ENCODE data around the gene PITX2.

Gene PITX2

GRCh38 chr4:110631584-110632505 is 9.0 kb upstream of the PITX2 start:
- DNase-seq (ENCODE audit: insufficient read length, low spot score): peak; percentile 62
- FAIRE-seq: no peak
- peak; percentile 85 for TF ChIP-seq CTCF (IDR thresholded peaks at IDR 0.05; ENCODE audit: insufficient read depth, missing control alignments)

GRCh38 chr4:110630688-110631402 is 8.0 kb upstream of the PITX2 start:
- FAIRE-seq (no peak), DNase-seq (ENCODE audit: insufficient read length, low spot score) (no peak)
- TF ChIP-seq CTCF (IDR thresholded peaks at IDR 0.05; ENCODE audit: insufficient read depth, missing control alignments): no peak

GRCh38 chr4:110629780-110630687 is 7.2 kb upstream of the PITX2 start:
- no peak for TF ChIP-seq CTCF (IDR thresholded peaks at IDR 0.05; ENCODE audit: insufficient read depth, missing control alignments)
- FAIRE-seq (no peak), DNase-seq (ENCODE audit: insufficient read length, low spot score) (no peak)

- FAIRE-seq: no peak
- no peak for DNase-seq (ENCODE audit: insufficient read length, low spot score)
- TF ChIP-seq CTCF (IDR thresholded peaks at IDR 0.05; ENCODE audit: insufficient read depth, missing control alignments): no peak
Observed at GRCh38 chr4:110629214-110629754, 6.4 kb upstream of the PITX2 start.

GRCh38 chr4:110628663-110629213 is 5.9 kb upstream of the PITX2 start:
- FAIRE-seq (no peak), DNase-seq (ENCODE audit: insufficient read length, low spot score) (no peak)

More at GRCh38 chr4:110628663-110629213, 5.9 kb upstream of the PITX2 start:
- TF ChIP-seq CTCF (IDR thresholded peaks at IDR 0.05; ENCODE audit: insufficient read depth, missing control alignments): no peak
